HL-60 (cell line): ENCODE data around the gene KDR.

Source experiments
- DNase-seq, 2 experiments: peaks; one replicate each; pipeline ENCODE4 v3.0.0-alpha.2; 2010 to 2020; ENCODE audit warnings: low read depth in 1 of 2, low spot score in 1 of 2
- H3K27ac ChIP-seq: fragments of 250-450 bp; sonication (Bioruptor Pico); replicated peaks from 2 replicates; pipeline ENCODE4 v1.5.1; 2020; ENCODE audit warnings: mild to moderate bottlenecking, moderate library complexity
- H3K27me3 ChIP-seq: fragments of 250-450 bp; sonication (Bioruptor Pico); 2 replicates; pipeline ENCODE4 v1.5.1; 2021; ENCODE audit warnings: mild to moderate bottlenecking, moderate library complexity; ENCODE audit not compliant: insufficient read depth, poor library complexity, severe bottlenecking
- H3K4me3 ChIP-seq: replicated peaks from 2 replicates; pipeline ENCODE4 v1.5.1; 2011; ENCODE audit warnings: mild to moderate bottlenecking, control low read depth, low read length; ENCODE audit not compliant: insufficient read depth
- CTCF ChIP-seq: IDR thresholded peaks from one replicate; pipeline ENCODE4 v1.5.1; 2011; ENCODE audit warnings: low read length, control low read depth, inconsistent platforms; ENCODE audit not compliant: insufficient read depth
- GABPA ChIP-seq: IDR thresholded peaks from 2 replicates; pipeline ENCODE4 v1.6.1; 2012; ENCODE audit warnings: low read depth
- POLR2AphosphoS5 ChIP-seq: IDR thresholded peaks from 2 replicates; pipeline ENCODE4 v1.6.1; 2012; ENCODE audit warnings: low read depth
- REST ChIP-seq: IDR thresholded peaks from 2 replicates; pipeline ENCODE4 v1.6.1; 2012; ENCODE audit warnings: low read depth; ENCODE audit not compliant: insufficient replicate concordance
- SPI1 ChIP-seq: IDR thresholded peaks from 2 replicates; pipeline ENCODE4 v1.6.1; 2012; ENCODE audit warnings: low read depth, mild to moderate bottlenecking, borderline replicate concordance

The KDR gene

GRCh38 chr4:55170462-55170861, 45.1 kb upstream of the KDR start:
- no peak for DNase-seq
- Histone ChIP-seq H3K27ac (no peak overlapping the region), H3K27me3 (no peaks in the 10 kb centered on the region), H3K4me3 (no peak overlapping the region)
- no peak for TF ChIP-seq SPI1

GRCh38 chr4:55169352-55169961, 44.1 kb upstream of the KDR start:
- DNase-seq: no peak
- Histone ChIP-seq H3K27me3 (no peaks in the 10 kb centered on the region), H3K4me3 (no peak overlapping the region), H3K27ac (no peak overlapping the region)
- no peak for TF ChIP-seq REST
- TF ChIP-seq CTCF: no peak
- TF ChIP-seq POLR2AphosphoS5: no peak
- TF ChIP-seq SPI1: no peak

- Histone ChIP-seq H3K27ac (no peak overlapping the region), H3K4me3 (no peak overlapping the region), H3K27me3 (peaks cover 11% of the 10 kb centered on the region)
- TF ChIP-seq GABPA (no peak), SPI1 (no peak)
- no peak for DNase-seq
Observed at GRCh38 chr4:55162396-55162795, 37.0 kb upstream of the KDR start.

GRCh38 chr4:55161739-55162138, 36.3 kb upstream of the KDR start:
- no peak for TF ChIP-seq GABPA
- no peak for TF ChIP-seq CTCF
- TF ChIP-seq POLR2AphosphoS5: no peak
- TF ChIP-seq SPI1: no peak
- TF ChIP-seq REST: no peak
- Histone ChIP-seq H3K4me3 (no peak overlapping the region), H3K27ac (no peak overlapping the region), H3K27me3 (peaks cover 11% of the 10 kb centered on the region)
- no peak for DNase-seq

GRCh38 chr4:55159851-55160250, 34.5 kb upstream of the KDR start:
- H3K27me3 ChIP-seq: peaks cover 11% of the 10 kb centered on the region
- no peak overlapping the region for H3K4me3 ChIP-seq
- no peak overlapping the region for H3K27ac ChIP-seq
- DNase-seq: no peak
- no peak for TF ChIP-seq SPI1
- no peak for TF ChIP-seq CTCF
- TF ChIP-seq GABPA: no peak
- TF ChIP-seq POLR2AphosphoS5: no peak
- no peak for TF ChIP-seq REST
